ENCODE measurements around the gene HBA2. TPM values are rescaled to one million over a fixed set of nuclear protein-coding genes. Genes with fewer than 3 reads are reported as not detected.

Gene HBA2
- total and polyA plus RNA-seq, 2 donors from 2014 or later = 11.1 to 33.9 TPM

DNA sequence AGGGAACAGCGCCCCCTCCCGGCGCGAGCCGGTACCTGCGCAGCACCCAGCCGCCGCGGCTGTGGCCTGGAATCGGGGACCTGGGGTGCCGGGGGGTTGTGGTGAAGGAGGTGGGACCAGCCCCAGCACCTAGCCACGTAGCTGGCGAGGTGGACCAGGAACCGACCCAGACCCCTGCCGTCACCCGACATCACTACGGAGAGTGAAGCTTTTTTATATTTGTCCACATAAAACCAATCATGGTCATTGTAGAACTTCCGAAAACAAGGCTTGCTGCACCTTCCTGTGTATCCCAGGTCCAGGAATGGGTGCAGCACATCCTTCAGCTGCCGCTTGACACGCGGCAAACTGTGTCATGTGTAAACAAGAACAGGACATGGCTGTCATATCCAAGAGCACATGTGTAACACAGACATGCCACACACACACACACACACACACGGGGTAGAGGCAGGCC lies 8.9 kb downstream of the HBA2 start:
- peak; percentile 79 for TF ChIP-seq CTCF (IDR thresholded peaks at IDR 0.05; ENCODE audit: borderline replicate concordance, extremely low read depth, insufficient read depth)
- intact Hi-C loops (cut with DNase I) = no loop called here
- no peak overlapping the region for H3K27ac ChIP-seq (ENCODE audit: low read depth in 2 of 2, low read length in 2 of 2)
- DNase-seq (peak in 1 of 5 donors; percentile 77), FAIRE-seq (no peak)
- H3K4me1 ChIP-seq (ENCODE audit: control insufficient read depth in 2 of 3, insufficient read depth in 2 of 3, low read depth in 1 of 3, low read length in 3 of 3) = peaks cover 0 to 3% (median 0%) of the 10 kb centered on the region in 3 donors
- no peak overlapping the region for H3K9ac ChIP-seq (ENCODE audit: low read length in 3 of 3)
- H3K36me3 ChIP-seq (ENCODE audit: control insufficient read depth in 2 of 3, insufficient read depth in 3 of 3, low read length in 3 of 3) = no peaks in the 10 kb centered on the region
- H3K27me3 ChIP-seq (ENCODE audit: control insufficient read depth, insufficient read depth, low read length) = peaks cover 16% of the 10 kb centered on the region
- no peaks in the 10 kb centered on the region for H3K9me3 ChIP-seq (ENCODE audit: control insufficient read depth in 2 of 3, insufficient read depth in 1 of 3, low read length in 3 of 3)
- no peak overlapping the region for H3K4me3 ChIP-seq (ENCODE audit: low read length in 3 of 3)

- H3K4me3 ChIP-seq (ENCODE audit: low read length in 3 of 3) = no peak overlapping the region
- DNase-seq (peak in 1 of 5 donors; percentile 39), FAIRE-seq (no peak)
- peaks cover 0 to 3% (median 3%) of the 10 kb centered on the region in 3 donors for H3K36me3 ChIP-seq (ENCODE audit: control insufficient read depth in 2 of 3, insufficient read depth in 3 of 3, low read length in 3 of 3)
- no peak overlapping the region for H3K27ac ChIP-seq (ENCODE audit: low read depth in 2 of 2, low read length in 2 of 2)
- no peak for TF ChIP-seq CTCF (IDR thresholded peaks at IDR 0.05; ENCODE audit: borderline replicate concordance, extremely low read depth, insufficient read depth)
- H3K9me3 ChIP-seq (ENCODE audit: control insufficient read depth in 2 of 3, insufficient read depth in 1 of 3, low read length in 3 of 3) = no peaks in the 10 kb centered on the region
- H3K9ac ChIP-seq (ENCODE audit: low read length in 3 of 3) = no peak overlapping the region
- intact Hi-C loops (cut with DNase I) = no loop called here
- peaks cover 0 to 3% (median 0%) of the 10 kb centered on the region in 3 donors for H3K4me1 ChIP-seq (ENCODE audit: control insufficient read depth in 2 of 3, insufficient read depth in 2 of 3, low read depth in 1 of 3, low read length in 3 of 3)
- peaks cover 9% of the 10 kb centered on the region for H3K27me3 ChIP-seq (ENCODE audit: control insufficient read depth, insufficient read depth, low read length)
Measured at GRCh38 chr16:183005-183404, 10.3 kb downstream of the HBA2 start.

- TF ChIP-seq CTCF (IDR thresholded peaks at IDR 0.05; ENCODE audit: borderline replicate concordance, extremely low read depth, insufficient read depth) = no peak
- no peak for FAIRE-seq
- H3K27ac ChIP-seq (ENCODE audit: low read depth in 2 of 2, low read length in 2 of 2) = no peak overlapping the region
Measured at GRCh38 chr16:185213-185612, 12.5 kb downstream of the HBA2 start.

GRCh38 chr16:185691-186090 lies 13.0 kb downstream of the HBA2 start:
- DNase-seq (no peak), FAIRE-seq (no peak)
- H3K36me3 ChIP-seq (ENCODE audit: control insufficient read depth in 2 of 3, insufficient read depth in 3 of 3, low read length in 3 of 3) = peaks cover 0 to 22% (median 19%) of the 10 kb centered on the region in 3 donors
- no peak overlapping the region for H3K4me3 ChIP-seq (ENCODE audit: low read length in 3 of 3)
- H3K27ac ChIP-seq (ENCODE audit: low read depth in 2 of 2, low read length in 2 of 2) = no peak overlapping the region
- no peaks in the 10 kb centered on the region for H3K27me3 ChIP-seq (ENCODE audit: control insufficient read depth, insufficient read depth, low read length)
- intact Hi-C loops (cut with DNase I) = no loop called here
- peaks cover 0 to 3% (median 0%) of the 10 kb centered on the region in 3 donors for H3K4me1 ChIP-seq (ENCODE audit: control insufficient read depth in 2 of 3, insufficient read depth in 2 of 3, low read depth in 1 of 3, low read length in 3 of 3)
- H3K9ac ChIP-seq (ENCODE audit: low read length in 3 of 3) = no peak overlapping the region
- H3K9me3 ChIP-seq (ENCODE audit: control insufficient read depth in 2 of 3, insufficient read depth in 1 of 3, low read length in 3 of 3) = no peaks in the 10 kb centered on the region
- no peak for TF ChIP-seq CTCF (IDR thresholded peaks at IDR 0.05; ENCODE audit: borderline replicate concordance, extremely low read depth, insufficient read depth)

More at GRCh38 chr16:185213-185612, 12.5 kb downstream of the HBA2 start:
- H3K4me3 ChIP-seq (ENCODE audit: low read length in 3 of 3) = no peak overlapping the region
- peaks cover 0 to 3% (median 0%) of the 10 kb centered on the region in 3 donors for H3K4me1 ChIP-seq (ENCODE audit: control insufficient read depth in 2 of 3, insufficient read depth in 2 of 3, low read depth in 1 of 3, low read length in 3 of 3)
- no peaks in the 10 kb centered on the region for H3K9me3 ChIP-seq (ENCODE audit: control insufficient read depth in 2 of 3, insufficient read depth in 1 of 3, low read length in 3 of 3)
- no peak for DNase-seq
- no peaks in the 10 kb centered on the region for H3K27me3 ChIP-seq (ENCODE audit: control insufficient read depth, insufficient read depth, low read length)
- intact Hi-C loops (cut with DNase I) = no loop called here
- H3K9ac ChIP-seq (ENCODE audit: low read length in 3 of 3) = no peak overlapping the region
- H3K36me3 ChIP-seq (ENCODE audit: control insufficient read depth in 2 of 3, insufficient read depth in 3 of 3, low read length in 3 of 3) = peaks cover 0 to 18% (median 17%) of the 10 kb centered on the region in 3 donors

Data from kidney (tissue), 14 donors.